H1 (cell line): ENCODE results near the gene ABHD12.

Experiments used
- EZH2 ChIP-seq: fragments of 200-600 bp; sonication (generic); IDR thresholded peaks from 2 replicates; pipeline ENCODE4 v1.7.1; 2012; ENCODE audit warnings: low read depth, mild to moderate bottlenecking, moderate library complexity, low read length, inconsistent platforms; ENCODE audit not compliant: severe bottlenecking
- POLR2A ChIP-seq, 2 experiments: IDR thresholded peaks; 1 replicate in 1 of 2; 2 replicates in 1 of 2; pipeline ENCODE4 v1.6.1; 2011; ENCODE audit warnings: low read depth in 2 of 2, low read length in 2 of 2, mild to moderate bottlenecking in 2 of 2; ENCODE audit errors: control extremely low read depth in 1 of 2
- RXRA ChIP-seq: IDR thresholded peaks from 2 replicates; pipeline ENCODE4 v1.6.1; 2011; ENCODE audit warnings: low read depth, mild to moderate bottlenecking, low read length, moderate library complexity; ENCODE audit not compliant: insufficient read depth
- SP1 ChIP-seq: IDR thresholded peaks from 2 replicates; pipeline ENCODE4 v1.6.1; 2011; ENCODE audit warnings: low read depth, low read length
- TF ChIP-seq, protein P1 (sequence below): IDR thresholded peaks from 2 replicates; pipeline ENCODE4 v1.6.1; 2011; ENCODE audit warnings: low read length, improper control_type of control experiment
- TF ChIP-seq, protein P2 (sequence below), 3 experiments: IDR thresholded peaks; 1 replicate in 2 of 3; 2 replicates in 1 of 3; pipeline versions ENCODE4 v1.5.1 to v1.6.1; 2011; ENCODE audit warnings: low read length in 3 of 3, mild to moderate bottlenecking in 3 of 3, inconsistent platforms in 2 of 3, low read depth in 1 of 3, moderate library complexity in 1 of 3; ENCODE audit not compliant: insufficient read depth in 1 of 3; ENCODE audit errors: control extremely low read depth in 1 of 3

DNA sequence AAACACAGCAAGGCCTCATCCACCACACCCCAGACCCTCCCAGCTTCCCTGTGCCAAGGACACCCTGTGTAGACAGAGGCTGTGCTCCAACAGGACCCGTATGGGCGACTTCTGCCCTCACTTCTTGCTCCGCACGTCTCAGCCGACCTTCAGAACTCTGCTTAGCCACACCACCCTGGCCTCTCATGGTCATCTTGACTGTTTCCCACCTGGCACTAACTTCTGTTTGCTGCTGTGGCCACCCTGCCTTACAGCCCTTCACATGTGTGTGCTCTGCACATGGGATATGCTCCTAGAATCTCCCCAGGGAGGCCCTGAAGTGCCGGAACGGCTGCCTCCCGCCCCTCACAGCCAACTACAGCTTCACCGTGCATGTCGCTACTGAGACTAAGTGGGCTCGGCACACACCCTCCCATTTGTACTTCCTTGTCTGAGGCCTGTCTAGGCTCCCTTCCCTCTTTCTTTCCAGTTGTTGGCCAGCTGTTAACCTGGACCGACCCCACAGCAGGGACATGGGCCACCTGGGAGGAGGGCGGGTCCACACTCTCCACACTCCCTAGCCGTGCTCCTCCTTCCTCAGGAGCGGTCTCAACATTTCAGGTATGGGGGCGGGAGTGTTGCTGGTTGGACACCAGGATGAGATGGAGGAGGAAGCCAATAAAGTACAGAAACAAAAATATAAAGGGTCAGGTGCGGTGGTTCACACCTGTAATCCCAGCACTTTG lies 73.1 kb downstream of the ABHD12 start:
- TF ChIP-seq POLR2A (IDR thresholded peaks at IDR 0.05; ENCODE audit: control extremely low read depth in 1 of 2, low read depth in 2 of 2, low read length in 2 of 2) (no peak), RXRA (no peak), EZH2 (no peak), SP1 (no peak)
- TF ChIP-seq, protein P1, sequence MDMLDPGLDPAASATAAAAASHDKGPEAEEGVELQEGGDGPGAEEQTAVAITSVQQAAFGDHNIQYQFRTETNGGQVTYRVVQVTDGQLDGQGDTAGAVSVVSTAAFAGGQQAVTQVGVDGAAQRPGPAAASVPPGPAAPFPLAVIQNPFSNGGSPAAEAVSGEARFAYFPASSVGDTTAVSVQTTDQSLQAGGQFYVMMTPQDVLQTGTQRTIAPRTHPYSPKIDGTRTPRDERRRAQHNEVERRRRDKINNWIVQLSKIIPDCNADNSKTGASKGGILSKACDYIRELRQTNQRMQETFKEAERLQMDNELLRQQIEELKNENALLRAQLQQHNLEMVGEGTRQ, result no peak
- TF ChIP-seq, protein P2, sequence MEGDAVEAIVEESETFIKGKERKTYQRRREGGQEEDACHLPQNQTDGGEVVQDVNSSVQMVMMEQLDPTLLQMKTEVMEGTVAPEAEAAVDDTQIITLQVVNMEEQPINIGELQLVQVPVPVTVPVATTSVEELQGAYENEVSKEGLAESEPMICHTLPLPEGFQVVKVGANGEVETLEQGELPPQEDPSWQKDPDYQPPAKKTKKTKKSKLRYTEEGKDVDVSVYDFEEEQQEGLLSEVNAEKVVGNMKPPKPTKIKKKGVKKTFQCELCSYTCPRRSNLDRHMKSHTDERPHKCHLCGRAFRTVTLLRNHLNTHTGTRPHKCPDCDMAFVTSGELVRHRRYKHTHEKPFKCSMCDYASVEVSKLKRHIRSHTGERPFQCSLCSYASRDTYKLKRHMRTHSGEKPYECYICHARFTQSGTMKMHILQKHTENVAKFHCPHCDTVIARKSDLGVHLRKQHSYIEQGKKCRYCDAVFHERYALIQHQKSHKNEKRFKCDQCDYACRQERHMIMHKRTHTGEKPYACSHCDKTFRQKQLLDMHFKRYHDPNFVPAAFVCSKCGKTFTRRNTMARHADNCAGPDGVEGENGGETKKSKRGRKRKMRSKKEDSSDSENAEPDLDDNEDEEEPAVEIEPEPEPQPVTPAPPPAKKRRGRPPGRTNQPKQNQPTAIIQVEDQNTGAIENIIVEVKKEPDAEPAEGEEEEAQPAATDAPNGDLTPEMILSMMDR (IDR thresholded peaks at IDR 0.05; ENCODE audit: control extremely low read depth in 1 of 3, insufficient read depth in 1 of 3, low read depth in 1 of 3, low read length in 3 of 3), result no peak
